AG09309 (cell line): ENCODE measurements around the gene CABLES1.

Source experiments
- DNase-seq: peaks from one replicate; pipeline ENCODE4 v3.0.0-alpha.2; 2010; ENCODE audit warnings: low read depth
- H3K4me3 ChIP-seq: 2 replicates; pipeline ENCODE4 v1.5.1; 2011; ENCODE audit warnings: mild to moderate bottlenecking, low read depth, low read length, moderate library complexity; ENCODE audit not compliant: control insufficient read depth
- TF ChIP-seq, protein P1 (sequence below): IDR thresholded peaks from 2 replicates; pipeline ENCODE4 v1.5.1; 2011; ENCODE audit warnings: mild to moderate bottlenecking, low read depth, low read length, inconsistent platforms; ENCODE audit not compliant: insufficient read depth, control insufficient read depth; ENCODE audit errors: missing control alignments

Gene CABLES1

DNA sequence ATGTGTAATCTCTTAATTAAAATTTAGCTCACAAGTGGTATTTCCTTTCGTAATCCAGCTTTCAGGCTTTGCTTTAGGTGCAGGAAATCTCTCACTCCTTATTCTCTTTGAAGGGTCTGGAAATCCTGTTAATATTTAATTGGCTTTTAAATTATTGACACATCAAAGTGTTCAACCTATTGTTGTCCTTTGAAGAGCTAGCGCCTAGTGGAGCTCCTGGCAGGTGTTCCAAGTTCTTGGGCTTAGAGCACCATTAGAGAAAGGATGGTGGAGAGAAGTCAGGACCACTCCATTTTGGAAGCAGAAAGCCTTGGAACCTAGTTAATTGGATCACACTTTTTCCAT is 92.4 kb downstream of the CABLES1 start:
- no peak overlapping the region for H3K4me3 ChIP-seq
- TF ChIP-seq, protein P1, sequence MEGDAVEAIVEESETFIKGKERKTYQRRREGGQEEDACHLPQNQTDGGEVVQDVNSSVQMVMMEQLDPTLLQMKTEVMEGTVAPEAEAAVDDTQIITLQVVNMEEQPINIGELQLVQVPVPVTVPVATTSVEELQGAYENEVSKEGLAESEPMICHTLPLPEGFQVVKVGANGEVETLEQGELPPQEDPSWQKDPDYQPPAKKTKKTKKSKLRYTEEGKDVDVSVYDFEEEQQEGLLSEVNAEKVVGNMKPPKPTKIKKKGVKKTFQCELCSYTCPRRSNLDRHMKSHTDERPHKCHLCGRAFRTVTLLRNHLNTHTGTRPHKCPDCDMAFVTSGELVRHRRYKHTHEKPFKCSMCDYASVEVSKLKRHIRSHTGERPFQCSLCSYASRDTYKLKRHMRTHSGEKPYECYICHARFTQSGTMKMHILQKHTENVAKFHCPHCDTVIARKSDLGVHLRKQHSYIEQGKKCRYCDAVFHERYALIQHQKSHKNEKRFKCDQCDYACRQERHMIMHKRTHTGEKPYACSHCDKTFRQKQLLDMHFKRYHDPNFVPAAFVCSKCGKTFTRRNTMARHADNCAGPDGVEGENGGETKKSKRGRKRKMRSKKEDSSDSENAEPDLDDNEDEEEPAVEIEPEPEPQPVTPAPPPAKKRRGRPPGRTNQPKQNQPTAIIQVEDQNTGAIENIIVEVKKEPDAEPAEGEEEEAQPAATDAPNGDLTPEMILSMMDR, result no peak
- DNase-seq, result no peak

- DNase-seq, result no peak
- H3K4me3 ChIP-seq, result no peak overlapping the region
These were observed 93.1 kb downstream of the CABLES1 start for GRCh38 chr18:23228102-23229061.

DNA sequence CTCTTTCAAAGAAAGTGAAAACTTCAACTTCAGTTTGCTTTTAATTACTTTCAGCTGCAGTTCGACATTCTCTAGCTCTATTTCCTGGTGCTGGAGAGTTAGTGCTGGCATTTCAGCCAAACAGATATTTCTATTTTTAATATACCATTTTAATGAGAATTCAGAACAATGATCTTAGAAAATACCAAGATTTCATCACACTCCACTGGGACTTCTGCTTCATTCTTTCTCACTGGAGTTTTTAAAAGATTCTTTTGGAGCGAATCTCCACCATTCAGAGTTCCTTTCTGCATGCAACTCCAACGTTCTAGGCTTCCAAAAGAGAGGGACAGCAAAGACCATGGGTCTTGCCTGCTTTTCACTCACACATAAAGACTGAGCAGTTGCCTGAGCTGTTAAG is 94.2 kb downstream of the CABLES1 start:
- TF ChIP-seq, protein P1, result no peak
- H3K4me3 ChIP-seq, result no peak overlapping the region
- DNase-seq, result peak; percentile 48

More at GRCh38 chr18:23228102-23229061, 93.1 kb downstream of the CABLES1 start:
- TF ChIP-seq, protein P1, result no peak

GRCh38 chr18:23230686-23231085 is 95.4 kb downstream of the CABLES1 start:
- TF ChIP-seq, protein P1, result no peak
- no peak overlapping the region for H3K4me3 ChIP-seq
- DNase-seq, result no peak

DNA sequence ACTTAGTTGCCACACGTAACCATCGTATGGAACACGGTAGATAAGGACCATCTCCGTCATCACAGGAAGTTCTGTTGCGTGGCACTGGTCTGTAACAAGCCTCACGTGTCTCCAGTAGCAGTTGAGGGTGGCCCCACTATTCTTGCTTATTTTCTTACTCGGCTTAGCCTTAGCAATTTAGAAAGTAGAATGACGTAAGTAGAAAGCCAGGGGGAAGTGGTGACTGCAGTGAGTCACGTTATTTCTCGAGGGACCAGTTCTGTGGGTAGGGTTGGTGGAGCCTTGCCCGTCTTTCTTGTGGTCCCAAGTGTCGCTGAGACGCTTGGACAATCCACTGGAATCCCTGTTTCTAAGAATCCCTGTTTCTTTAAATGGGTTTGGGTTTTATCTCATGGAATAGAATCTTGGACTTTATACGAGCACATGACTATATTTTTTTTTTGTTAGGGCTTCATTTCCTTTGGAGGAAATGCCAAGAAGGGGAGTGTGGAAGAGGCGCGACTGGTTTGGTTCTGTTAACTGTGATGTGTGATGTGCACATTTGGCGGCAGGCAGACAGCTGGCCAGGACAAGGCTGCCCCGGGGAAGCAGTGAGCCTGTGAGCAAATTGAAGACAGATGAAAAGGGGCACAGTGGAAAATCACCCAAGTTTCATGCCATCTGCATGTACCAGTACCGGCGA is 96.2 kb downstream of the CABLES1 start:
- H3K4me3 ChIP-seq, result no peak overlapping the region
- TF ChIP-seq, protein P1, result no peak
- DNase-seq, result peak; percentile 95

- TF ChIP-seq, protein P1, result no peak
- no peak overlapping the region for H3K4me3 ChIP-seq
- DNase-seq, result no peak
These were observed 97.0 kb downstream of the CABLES1 start for GRCh38 chr18:23232331-23232730.
